IPS DF 4.7 (cell line): ENCODE results near the gene PMS2.
"Not testable (repeated sequence)": the region's sequence is repeated elsewhere in the genome, so short reads cannot be mapped to it uniquely, and the experiment has no call there.

Experiments
- DNase-seq: peaks from one replicate; pipeline ENCODE4 v3.0.0-alpha.2; 2013; ENCODE audit warnings: low spot score; ENCODE audit errors: extremely low read depth

Gene PMS2

GRCh38 chr7:6008668-6009611 lies at the start of gene PMS2, which contains the start of gene AIMP2:
Gene PMS2 (minus strand): TSS chr7:6009049. CDS start chr7:6009019, 30 bp downstream.
Gene AIMP2 (plus strand): TSS chr7:6009272. CDS start chr7:6009364, 92 bp downstream.
- DNase-seq: peak; percentile 99

DNA sequence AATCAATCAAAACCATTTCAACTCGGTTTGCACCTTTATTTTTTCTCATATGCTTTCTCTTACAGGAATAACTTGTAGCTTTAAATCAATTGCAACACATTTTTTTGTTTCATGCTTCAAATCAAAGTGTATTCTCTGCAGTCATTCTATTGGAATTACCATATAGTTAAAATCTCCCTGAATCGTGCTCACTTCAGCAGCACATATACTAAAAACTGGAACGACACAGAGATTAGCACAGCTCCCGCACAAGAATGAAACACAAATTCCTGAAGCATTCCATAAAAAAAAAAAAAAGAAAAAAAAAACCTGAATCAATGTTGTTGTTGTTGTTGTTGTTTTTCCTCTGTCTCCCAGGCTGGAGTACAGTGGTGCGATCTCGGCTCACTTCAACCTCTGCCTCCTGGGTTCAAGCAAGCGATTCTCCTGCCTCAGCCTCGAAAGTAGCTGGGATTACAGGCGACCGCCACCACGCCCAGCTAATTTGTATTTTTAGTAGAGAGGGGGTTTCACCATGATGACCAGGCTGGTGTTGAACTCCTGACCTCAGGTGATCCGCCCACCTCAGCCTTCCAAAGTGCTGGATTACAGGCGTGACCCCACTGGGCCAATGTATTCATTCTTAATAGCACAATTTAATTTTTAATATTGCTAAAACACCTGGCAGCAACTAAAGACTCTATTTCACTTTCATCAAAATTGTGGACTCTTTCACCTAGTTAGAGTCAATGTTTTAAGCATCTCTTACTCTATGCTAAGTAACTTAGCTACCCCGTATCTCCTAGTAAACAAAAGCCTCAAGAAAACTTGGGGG lies 48.7 kb upstream of the PMS2 start:
- no peak for DNase-seq

GRCh38 chr7:6056616-6057015 lies 47.8 kb upstream of the PMS2 start:
- DNase-seq: no peak

DNA sequence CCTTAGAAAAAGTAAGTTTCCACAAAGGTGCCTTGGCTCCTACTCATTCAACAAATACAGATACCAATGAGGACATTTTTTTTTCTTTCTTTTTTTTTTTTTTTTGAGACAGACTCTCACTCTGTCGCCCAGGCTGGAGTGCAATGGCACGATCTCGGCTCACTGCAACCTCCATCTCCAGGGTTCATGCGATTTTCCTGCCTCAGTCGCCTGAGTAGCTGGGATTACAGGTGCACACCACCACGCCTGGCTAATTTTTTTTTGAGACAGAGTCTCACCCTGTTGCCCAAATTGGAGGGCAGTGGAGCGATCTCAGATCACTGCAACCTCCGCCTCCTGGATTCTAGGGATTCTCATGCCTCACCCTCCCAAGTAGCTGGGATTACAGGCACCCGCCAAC lies 42.3 kb upstream of the PMS2 start:
- not testable (repeated sequence) for DNase-seq

DNA sequence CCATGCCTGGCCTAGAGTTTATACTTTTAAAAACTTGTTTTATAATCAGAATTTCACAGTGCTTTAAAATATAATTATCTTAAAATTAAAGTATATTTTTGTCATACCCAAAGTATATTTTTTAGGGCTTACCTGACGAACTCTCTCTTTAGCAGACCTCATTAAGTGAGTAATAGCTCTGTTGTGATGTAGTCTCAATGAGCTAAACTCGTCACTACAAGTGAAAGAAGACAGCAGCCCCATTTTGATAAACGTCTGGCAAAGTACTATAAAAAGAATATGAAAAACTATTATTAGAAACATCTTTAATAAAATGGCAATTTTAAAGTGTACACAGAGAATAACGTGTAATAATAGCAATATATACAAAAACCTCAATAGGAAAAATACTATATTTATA lies 40.9 kb upstream of the PMS2 start:
- DNase-seq: no peak

DNA sequence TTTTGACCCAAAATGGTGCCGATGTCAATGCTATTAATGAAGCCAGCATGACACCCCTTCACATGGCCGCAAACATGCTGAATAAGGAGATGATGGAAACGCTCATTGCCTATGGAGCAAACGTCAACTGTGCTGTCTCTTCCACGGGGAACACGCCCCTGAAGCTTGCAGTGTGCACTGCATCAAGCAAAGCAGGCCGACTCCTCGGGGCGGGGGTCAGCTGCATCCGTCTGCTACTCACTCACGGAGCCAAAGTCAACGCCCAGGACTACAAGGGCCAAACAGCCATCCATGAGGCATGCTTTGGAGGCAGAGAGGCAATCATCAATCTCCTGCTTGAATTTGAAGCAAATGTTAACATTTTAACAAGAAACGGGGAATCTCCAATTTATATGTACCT lies 26.8 kb upstream of the PMS2 start:
- no peak for DNase-seq

- no peak for DNase-seq
Observed at GRCh38 chr7:6035165-6035564, 26.3 kb upstream of the PMS2 start.

- no peak for DNase-seq
Observed at GRCh38 chr7:6032641-6033040, 23.8 kb upstream of the PMS2 start.

GRCh38 chr7:6032167-6032566 lies 23.3 kb upstream of the PMS2 start:
- no peak for DNase-seq

- no peak for DNase-seq
Observed at GRCh38 chr7:6031567-6031966, 22.7 kb upstream of the PMS2 start.

GRCh38 chr7:6030988-6031387 lies 22.1 kb upstream of the PMS2 start, which contains the start of gene ANKRD61:
Gene ANKRD61 (plus strand): TSS chr7:6031376. CDS start chr7:6031376, 0 bp downstream.
- no peak for DNase-seq

DNA sequence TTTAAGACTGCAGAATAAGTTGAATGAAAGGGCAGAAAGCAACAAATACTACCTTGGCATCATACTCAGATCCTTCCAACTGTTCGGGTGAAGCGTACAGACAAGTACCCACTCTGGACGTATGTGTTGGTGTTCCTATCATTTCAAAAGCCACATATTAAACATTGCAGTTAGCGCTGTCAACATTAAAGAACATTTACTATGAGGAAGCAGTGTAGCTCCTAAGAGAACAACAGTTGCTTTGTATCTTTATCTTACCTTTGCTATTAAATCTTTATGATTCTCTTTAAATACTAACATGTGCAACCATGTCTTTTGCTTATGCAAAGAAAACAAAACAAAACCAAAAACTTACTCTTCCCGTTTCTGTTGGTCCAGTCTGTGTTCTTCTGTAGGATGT lies 19.7 kb upstream of the PMS2 start:
- DNase-seq: no peak

- no peak for DNase-seq
Observed at GRCh38 chr7:6027806-6028365, 19.0 kb upstream of the PMS2 start.

DNA sequence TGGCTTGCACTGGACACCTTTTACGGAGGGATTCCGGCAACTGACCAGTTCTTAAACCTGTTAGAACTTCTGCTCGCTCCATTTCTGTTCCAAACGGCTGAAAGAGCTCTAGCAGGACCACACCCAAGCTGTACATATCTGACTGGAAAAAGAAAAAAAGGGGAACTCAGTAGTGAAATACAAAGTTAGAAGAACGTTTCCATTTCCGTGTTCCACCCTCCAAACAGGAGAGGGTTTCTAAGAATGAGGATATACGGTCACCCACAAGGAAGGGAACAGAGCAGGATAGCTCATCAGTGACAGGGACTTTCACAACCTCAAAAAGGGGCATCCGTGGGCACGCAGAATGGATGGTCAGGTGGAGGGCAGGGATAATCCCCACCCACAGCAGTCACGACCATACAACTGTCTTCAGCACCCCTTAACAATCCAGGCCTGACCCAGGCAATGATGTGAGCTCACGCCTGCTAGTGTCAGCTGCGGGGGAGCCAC lies 18.0 kb upstream of the PMS2 start:
- no peak for DNase-seq

- peak; percentile 36 for DNase-seq
Observed at GRCh38 chr7:6026011-6026819, 17.4 kb upstream of the PMS2 start.

GRCh38 chr7:6023974-6024435 lies 15.2 kb upstream of the PMS2 start:
- DNase-seq: no peak

DNA sequence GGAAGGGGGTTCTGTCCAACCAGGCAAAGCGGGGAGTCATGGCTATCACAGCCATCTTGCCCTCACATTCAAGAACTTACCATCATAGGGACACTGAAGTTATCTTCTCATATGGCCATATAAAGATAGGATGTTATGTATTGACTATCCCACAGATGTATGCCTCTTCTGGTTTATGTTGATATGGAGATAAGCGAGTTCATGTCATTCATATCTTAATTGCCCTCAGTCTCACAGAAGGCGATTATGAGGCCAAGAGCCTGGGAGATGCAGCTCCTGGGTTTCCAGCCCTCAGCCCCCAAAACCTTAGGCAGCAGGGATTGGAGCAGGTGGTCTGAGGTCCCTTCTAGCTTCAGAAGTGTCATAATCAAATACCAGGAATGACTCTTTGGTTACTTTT lies 13.9 kb upstream of the PMS2 start:
- DNase-seq: no peak

DNA sequence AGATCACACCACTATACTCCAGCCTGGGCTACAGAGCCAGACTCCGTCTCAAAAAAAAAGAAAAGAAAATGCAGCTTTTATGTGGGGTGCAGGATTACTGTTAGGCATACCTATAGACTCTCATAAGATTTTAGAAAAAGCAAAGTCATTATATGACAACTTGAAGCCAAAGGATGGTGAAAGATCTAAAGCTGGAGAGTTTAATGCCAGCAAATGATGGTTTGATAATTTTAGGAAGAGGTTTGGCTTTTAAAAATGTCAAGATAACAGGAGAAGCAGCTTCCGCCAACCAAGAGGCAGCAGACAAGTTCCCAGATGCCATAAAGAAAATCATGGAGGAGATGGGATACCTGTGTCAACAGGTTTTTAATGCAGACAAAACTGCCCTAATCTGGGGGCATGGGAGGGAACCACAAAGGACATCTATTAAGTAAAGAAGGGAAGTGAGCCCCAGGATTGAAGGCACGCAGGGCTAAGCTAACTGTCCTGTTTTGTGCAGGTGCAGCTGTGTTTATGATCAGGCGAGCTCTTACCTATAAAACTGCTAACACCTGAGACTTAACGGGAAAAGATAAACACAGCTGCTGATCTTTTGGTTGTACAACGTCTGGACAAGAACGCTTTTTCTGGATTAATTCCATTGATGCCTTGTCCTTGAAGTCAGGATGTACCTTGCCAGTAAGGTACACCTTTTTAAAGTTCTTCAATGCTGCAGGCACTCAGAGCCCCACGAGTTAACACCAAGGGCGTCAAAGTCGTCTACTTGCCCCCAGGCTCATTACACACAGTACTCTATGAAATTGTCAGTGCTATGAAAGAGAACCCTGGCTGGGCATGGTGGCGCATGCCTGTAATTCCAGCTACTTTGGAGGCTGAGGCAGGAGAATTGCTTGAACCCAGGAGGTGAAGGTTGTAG lies 11.8 kb upstream of the PMS2 start:
- no peak for DNase-seq

- DNase-seq: no peak
Observed at GRCh38 chr7:6016653-6016966, 7.8 kb upstream of the PMS2 start.
